WTC11 (cell line): ENCODE data around the gene B4GALNT3. TPM values are rescaled to one million over a fixed set of nuclear protein-coding genes. Genes with fewer than 3 reads are reported as not detected.

ENCODE experiments used
- ATAC-seq: fragments of 200-7000 bp; cut with Tn5 transposase; 2 replicates; pipeline ENCODE4 v1.10.0; 2021; ENCODE audit warnings: mild to moderate bottlenecking, moderate library complexity
- CTCF ChIA-PET: fragments of 300-600 bp; sonication (Branson Sonifier 250); formaldehyde crosslinking; loops from one replicate; lab custom pipeline; 2021; ENCODE audit warnings: antibody characterized with exemption; lab: Charles Lee
- POLR2A ChIA-PET: fragments of 350-600 bp; sonication (Branson Sonifier 250); formaldehyde crosslinking; loops from one replicate; lab custom pipeline; 2021; ENCODE audit warnings: antibody characterized with exemption; lab: Charles Lee
- DNase-seq: peaks from one replicate; pipeline ENCODE4 v3.0.0; 2021; ENCODE audit warnings: low spot score
- H3K27ac Mint-ChIP-seq: 2 replicates; pipeline ENCODE4 v1.8.0; 2021; ENCODE audit warnings: mixed read lengths
- H3K27me3 Mint-ChIP-seq: 2 replicates; pipeline ENCODE4 v1.8.0; 2021; ENCODE audit warnings: low read depth, mild to moderate bottlenecking, moderate library complexity, mixed read lengths
- H3K36me3 Mint-ChIP-seq: 2 replicates; pipeline ENCODE4 v1.8.0; 2021; ENCODE audit warnings: mixed read lengths
- H3K4me1 Mint-ChIP-seq: 2 replicates; pipeline ENCODE4 v1.8.0; 2022; ENCODE audit warnings: mixed read lengths
- H3K4me3 Mint-ChIP-seq: 2 replicates; pipeline ENCODE4 v1.8.0; 2021; ENCODE audit warnings: mild to moderate bottlenecking, moderate library complexity, mixed read lengths
- H3K9me3 Mint-ChIP-seq: 2 replicates; pipeline ENCODE4 v1.8.0; 2021; ENCODE audit warnings: mixed read lengths
- CREM ChIP-seq: sonication (generic); formaldehyde crosslinking; IDR thresholded peaks from 2 replicates; pipeline ENCODE4 v1.8.1; 2022; ENCODE audit warnings: mild to moderate bottlenecking, missing genetic modification reagents, moderate library complexity
- ETV6 ChIP-seq: sonication (generic); formaldehyde crosslinking; IDR thresholded peaks from 2 replicates; pipeline ENCODE4 v1.8.1; 2022; ENCODE audit warnings: mild to moderate bottlenecking, missing genetic modification reagents
- FOXK1 ChIP-seq: sonication (generic); formaldehyde crosslinking; IDR thresholded peaks from 2 replicates; pipeline ENCODE4 v1.8.0; 2022; ENCODE audit warnings: mild to moderate bottlenecking, moderate library complexity, missing genetic modification reagents
- FOXP1 ChIP-seq: sonication (generic); formaldehyde crosslinking; IDR thresholded peaks from 2 replicates; pipeline ENCODE4 v1.8.0; 2022; ENCODE audit warnings: missing genetic modification reagents, mild to moderate bottlenecking, moderate library complexity, borderline replicate concordance
- GRHL2 ChIP-seq: fragments of 250-450 bp; sonication (Bioruptor Pico); IDR thresholded peaks from 2 replicates; pipeline ENCODE4 v1.8.0; 2022; ENCODE audit warnings: mild to moderate bottlenecking, moderate library complexity; ENCODE audit not compliant: insufficient replicate concordance, severe bottlenecking
- NR2C2 ChIP-seq: sonication (generic); formaldehyde crosslinking; IDR thresholded peaks from 2 replicates; pipeline ENCODE4 v1.8.0; 2022; ENCODE audit warnings: mild to moderate bottlenecking, missing genetic modification reagents
- PRRX2 ChIP-seq: fragments of 250-450 bp; sonication (Bioruptor Pico); IDR thresholded peaks from 2 replicates; pipeline ENCODE4 v1.8.0; 2021; ENCODE audit warnings: mild to moderate bottlenecking
- RELA ChIP-seq: sonication (generic); formaldehyde crosslinking; IDR thresholded peaks from 2 replicates; pipeline ENCODE4 v1.8.1; 2022; ENCODE audit warnings: missing genetic modification reagents, mild to moderate bottlenecking, borderline replicate concordance
- SMAD3 ChIP-seq: sonication (generic); formaldehyde crosslinking; IDR thresholded peaks from 2 replicates; pipeline ENCODE4 v1.8.0; 2022; ENCODE audit warnings: missing genetic modification reagents, mild to moderate bottlenecking, borderline replicate concordance
- ZNF138 ChIP-seq: sonication (generic); formaldehyde crosslinking; conservative IDR thresholded peaks from 2 replicates; pipeline ENCODE4 v1.8.1; 2022; ENCODE audit warnings: mild to moderate bottlenecking, moderate library complexity, missing genetic modification reagents
- ZNF219 ChIP-seq: sonication (generic); formaldehyde crosslinking; IDR thresholded peaks from 2 replicates; pipeline ENCODE4 v1.8.0; 2023; ENCODE audit warnings: missing genetic modification reagents, mild to moderate bottlenecking, borderline replicate concordance
- ZNF263 ChIP-seq: sonication (generic); formaldehyde crosslinking; IDR thresholded peaks from 2 replicates; pipeline ENCODE4 v1.8.1; 2022; ENCODE audit warnings: low read depth, mild to moderate bottlenecking, moderate library complexity, missing genetic modification reagents
- ZNF317 ChIP-seq: sonication (generic); formaldehyde crosslinking; IDR thresholded peaks from 2 replicates; pipeline ENCODE4 v1.8.1; 2023; ENCODE audit warnings: low read depth, mild to moderate bottlenecking, moderate library complexity, missing genetic modification reagents, borderline replicate concordance
- total RNA-seq: library from RNA; stranded (reverse); gene quantifications from 3 replicates; pipeline ENCODE4 v1.2.3, GENCODE V29; 2021
- TF ChIP-seq, protein P1 (sequence below): fragments of 250-450 bp; sonication (Bioruptor Pico); IDR thresholded peaks from 2 replicates; pipeline ENCODE4 v2.1.2; 2022; ENCODE audit warnings: mild to moderate bottlenecking, moderate library complexity
- TF ChIP-seq, protein P2 (sequence below): fragments of 250-450 bp; sonication (Bioruptor Pico); IDR thresholded peaks from 2 replicates; pipeline ENCODE4 v1.9.0; 2021; ENCODE audit warnings: mild to moderate bottlenecking, borderline replicate concordance
- TF ChIP-seq, protein P3 (sequence below): sonication (generic); formaldehyde crosslinking; IDR thresholded peaks from 2 replicates; pipeline ENCODE4 v1.8.0; 2023; ENCODE audit warnings: mild to moderate bottlenecking, missing genetic modification reagents
- TF ChIP-seq, protein P4 (sequence below): sonication (generic); formaldehyde crosslinking; IDR thresholded peaks from 2 replicates; pipeline ENCODE4 v1.8.1; 2022; ENCODE audit warnings: missing genetic modification reagents, borderline replicate concordance
- TF ChIP-seq, protein P5 (sequence below): sonication (generic); formaldehyde crosslinking; IDR thresholded peaks from 2 replicates; pipeline ENCODE4 v1.8.0; 2022; ENCODE audit warnings: mild to moderate bottlenecking, missing genetic modification reagents
- TF ChIP-seq, protein P6 (sequence below): fragments of 200-600 bp; IDR thresholded peaks from 2 replicates; pipeline ENCODE4 v1.8.0; 2022; ENCODE audit warnings: antibody characterized with exemption

Gene B4GALNT3
- total RNA-seq, 1 experiment from 2014 or later: 19.0 TPM

DNA sequence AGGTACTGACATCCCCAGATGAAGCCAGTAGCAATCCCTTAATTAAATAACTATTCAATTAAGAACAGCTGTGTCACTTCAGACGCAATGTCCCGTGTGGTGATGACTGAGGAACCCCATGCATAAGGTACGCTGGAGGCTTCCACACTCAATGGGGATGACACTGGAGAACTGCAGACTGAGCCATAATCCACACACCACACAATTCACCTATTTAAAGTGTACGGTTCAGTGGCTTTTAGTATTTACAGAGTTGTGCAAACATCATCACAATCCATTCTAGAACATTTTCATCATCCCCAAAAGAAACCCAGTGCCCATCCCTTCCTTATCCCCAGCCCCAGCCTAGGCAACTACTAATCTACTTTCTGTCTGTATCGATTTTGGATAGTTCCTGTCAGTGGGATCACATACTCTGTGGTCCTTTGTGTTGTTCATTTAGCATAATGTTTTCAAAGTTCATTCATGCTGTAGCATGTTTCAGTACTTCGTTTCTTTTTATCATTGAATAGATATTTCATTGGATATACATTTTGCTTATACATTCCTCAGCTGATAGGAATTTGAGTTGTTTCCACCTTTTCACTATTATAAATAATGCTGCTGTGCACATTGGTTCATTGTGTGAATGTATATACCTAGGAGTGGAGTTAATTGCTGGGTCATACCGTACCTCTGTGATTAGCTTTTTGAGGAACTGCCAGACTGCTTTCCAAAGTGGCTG, 142.4 kb downstream of the B4GALNT3 start:
- POLR2A ChIA-PET: no interaction called here
- H3K27me3 Mint-ChIP-seq: no peaks in the 10 kb centered on the region
- TF ChIP-seq PRRX2: no peak
- TF ChIP-seq, protein P1, sequence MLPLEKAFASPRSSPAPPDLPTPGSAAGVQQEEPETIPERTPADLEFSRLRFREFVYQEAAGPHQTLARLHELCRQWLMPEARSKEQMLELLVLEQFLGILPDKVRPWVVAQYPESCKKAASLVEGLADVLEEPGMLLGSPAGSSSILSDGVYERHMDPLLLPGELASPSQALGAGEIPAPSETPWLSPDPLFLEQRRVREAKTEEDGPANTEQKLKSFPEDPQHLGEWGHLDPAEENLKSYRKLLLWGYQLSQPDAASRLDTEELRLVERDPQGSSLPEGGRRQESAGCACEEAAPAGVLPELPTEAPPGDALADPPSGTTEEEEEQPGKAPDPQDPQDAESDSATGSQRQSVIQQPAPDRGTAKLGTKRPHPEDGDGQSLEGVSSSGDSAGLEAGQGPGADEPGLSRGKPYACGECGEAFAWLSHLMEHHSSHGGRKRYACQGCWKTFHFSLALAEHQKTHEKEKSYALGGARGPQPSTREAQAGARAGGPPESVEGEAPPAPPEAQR (CRISPR knock-in tag): no peak
- no peak for TF ChIP-seq ETV6 (CRISPR knock-in tag)
- TF ChIP-seq, protein P2, sequence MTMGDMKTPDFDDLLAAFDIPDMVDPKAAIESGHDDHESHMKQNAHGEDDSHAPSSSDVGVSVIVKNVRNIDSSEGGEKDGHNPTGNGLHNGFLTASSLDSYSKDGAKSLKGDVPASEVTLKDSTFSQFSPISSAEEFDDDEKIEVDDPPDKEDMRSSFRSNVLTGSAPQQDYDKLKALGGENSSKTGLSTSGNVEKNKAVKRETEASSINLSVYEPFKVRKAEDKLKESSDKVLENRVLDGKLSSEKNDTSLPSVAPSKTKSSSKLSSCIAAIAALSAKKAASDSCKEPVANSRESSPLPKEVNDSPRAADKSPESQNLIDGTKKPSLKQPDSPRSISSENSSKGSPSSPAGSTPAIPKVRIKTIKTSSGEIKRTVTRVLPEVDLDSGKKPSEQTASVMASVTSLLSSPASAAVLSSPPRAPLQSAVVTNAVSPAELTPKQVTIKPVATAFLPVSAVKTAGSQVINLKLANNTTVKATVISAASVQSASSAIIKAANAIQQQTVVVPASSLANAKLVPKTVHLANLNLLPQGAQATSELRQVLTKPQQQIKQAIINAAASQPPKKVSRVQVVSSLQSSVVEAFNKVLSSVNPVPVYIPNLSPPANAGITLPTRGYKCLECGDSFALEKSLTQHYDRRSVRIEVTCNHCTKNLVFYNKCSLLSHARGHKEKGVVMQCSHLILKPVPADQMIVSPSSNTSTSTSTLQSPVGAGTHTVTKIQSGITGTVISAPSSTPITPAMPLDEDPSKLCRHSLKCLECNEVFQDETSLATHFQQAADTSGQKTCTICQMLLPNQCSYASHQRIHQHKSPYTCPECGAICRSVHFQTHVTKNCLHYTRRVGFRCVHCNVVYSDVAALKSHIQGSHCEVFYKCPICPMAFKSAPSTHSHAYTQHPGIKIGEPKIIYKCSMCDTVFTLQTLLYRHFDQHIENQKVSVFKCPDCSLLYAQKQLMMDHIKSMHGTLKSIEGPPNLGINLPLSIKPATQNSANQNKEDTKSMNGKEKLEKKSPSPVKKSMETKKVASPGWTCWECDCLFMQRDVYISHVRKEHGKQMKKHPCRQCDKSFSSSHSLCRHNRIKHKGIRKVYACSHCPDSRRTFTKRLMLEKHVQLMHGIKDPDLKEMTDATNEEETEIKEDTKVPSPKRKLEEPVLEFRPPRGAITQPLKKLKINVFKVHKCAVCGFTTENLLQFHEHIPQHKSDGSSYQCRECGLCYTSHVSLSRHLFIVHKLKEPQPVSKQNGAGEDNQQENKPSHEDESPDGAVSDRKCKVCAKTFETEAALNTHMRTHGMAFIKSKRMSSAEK (CRISPR knock-in tag): no peak
- TF ChIP-seq, protein P3, sequence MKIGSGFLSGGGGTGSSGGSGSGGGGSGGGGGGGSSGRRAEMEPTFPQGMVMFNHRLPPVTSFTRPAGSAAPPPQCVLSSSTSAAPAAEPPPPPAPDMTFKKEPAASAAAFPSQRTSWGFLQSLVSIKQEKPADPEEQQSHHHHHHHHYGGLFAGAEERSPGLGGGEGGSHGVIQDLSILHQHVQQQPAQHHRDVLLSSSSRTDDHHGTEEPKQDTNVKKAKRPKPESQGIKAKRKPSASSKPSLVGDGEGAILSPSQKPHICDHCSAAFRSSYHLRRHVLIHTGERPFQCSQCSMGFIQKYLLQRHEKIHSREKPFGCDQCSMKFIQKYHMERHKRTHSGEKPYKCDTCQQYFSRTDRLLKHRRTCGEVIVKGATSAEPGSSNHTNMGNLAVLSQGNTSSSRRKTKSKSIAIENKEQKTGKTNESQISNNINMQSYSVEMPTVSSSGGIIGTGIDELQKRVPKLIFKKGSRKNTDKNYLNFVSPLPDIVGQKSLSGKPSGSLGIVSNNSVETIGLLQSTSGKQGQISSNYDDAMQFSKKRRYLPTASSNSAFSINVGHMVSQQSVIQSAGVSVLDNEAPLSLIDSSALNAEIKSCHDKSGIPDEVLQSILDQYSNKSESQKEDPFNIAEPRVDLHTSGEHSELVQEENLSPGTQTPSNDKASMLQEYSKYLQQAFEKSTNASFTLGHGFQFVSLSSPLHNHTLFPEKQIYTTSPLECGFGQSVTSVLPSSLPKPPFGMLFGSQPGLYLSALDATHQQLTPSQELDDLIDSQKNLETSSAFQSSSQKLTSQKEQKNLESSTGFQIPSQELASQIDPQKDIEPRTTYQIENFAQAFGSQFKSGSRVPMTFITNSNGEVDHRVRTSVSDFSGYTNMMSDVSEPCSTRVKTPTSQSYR (CRISPR knock-in tag): no peak
- TF ChIP-seq FOXK1: no peak
- TF ChIP-seq, protein P4, sequence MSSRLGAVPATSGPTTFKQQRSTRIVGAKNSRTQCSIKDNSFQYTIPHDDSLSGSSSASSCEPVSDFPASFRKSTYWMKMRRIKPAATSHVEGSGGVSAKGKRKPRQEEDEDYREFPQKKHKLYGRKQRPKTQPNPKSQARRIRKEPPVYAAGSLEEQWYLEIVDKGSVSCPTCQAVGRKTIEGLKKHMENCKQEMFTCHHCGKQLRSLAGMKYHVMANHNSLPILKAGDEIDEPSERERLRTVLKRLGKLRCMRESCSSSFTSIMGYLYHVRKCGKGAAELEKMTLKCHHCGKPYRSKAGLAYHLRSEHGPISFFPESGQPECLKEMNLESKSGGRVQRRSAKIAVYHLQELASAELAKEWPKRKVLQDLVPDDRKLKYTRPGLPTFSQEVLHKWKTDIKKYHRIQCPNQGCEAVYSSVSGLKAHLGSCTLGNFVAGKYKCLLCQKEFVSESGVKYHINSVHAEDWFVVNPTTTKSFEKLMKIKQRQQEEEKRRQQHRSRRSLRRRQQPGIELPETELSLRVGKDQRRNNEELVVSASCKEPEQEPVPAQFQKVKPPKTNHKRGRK: no peak
- no peak for TF ChIP-seq ZNF317 (CRISPR knock-in tag)
- TF ChIP-seq CREM (CRISPR knock-in tag): no peak
- no peak for TF ChIP-seq ZNF263 (CRISPR knock-in tag)
- TF ChIP-seq ZNF138: no peak
- CTCF ChIA-PET: no interaction called here
- no peaks in the 10 kb centered on the region; the same call in 1 of the 2 replicates for H3K9me3 Mint-ChIP-seq
- H3K36me3 Mint-ChIP-seq: no peaks in the 10 kb centered on the region
- H3K4me1 Mint-ChIP-seq: peaks cover 9% of the 10 kb centered on the region
- DNase-seq (no peak), ATAC-seq (no peak)
- H3K4me3 Mint-ChIP-seq: no peak overlapping the region
- H3K27ac Mint-ChIP-seq: no peak overlapping the region

DNA sequence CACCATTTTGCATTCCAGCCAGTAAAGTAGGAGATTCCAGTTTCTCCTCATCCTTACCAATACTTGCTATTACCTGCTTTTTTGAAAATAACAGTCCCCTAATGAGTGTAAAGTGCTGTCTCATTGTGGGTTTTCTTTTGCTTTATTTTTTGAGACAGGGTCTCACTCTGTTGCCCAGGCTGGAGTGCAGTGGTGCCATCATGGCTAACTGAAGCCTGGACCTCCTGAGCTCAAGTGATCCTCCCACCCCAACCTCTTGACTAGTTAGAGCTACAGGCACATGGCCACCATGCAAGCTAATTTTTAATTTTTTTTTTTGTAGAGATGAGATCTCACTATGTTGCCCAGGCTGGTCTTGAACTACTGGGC, 142.9 kb downstream of the B4GALNT3 start:
- ATAC-seq (no peak), DNase-seq (no peak)
- Mint-ChIP-seq H3K27ac (no peak overlapping the region), H3K36me3 (no peaks in the 10 kb centered on the region), H3K27me3 (no peaks in the 10 kb centered on the region), H3K9me3 (no peaks in the 10 kb centered on the region; the same call in 1 of the 2 replicates), H3K4me1 (peaks cover 7% of the 10 kb centered on the region), H3K4me3 (no peak overlapping the region)
- CTCF ChIA-PET: no interaction called here
- POLR2A ChIA-PET: no interaction called here
- TF ChIP-seq FOXP1 (CRISPR knock-in tag) (no peak), RELA (CRISPR knock-in tag) (no peak), GRHL2 (no peak), SMAD3 (no peak), ZNF219 (CRISPR knock-in tag) (no peak), ETV6 (CRISPR knock-in tag) (no peak), NR2C2 (CRISPR knock-in tag) (no peak)
- TF ChIP-seq, protein P5, sequence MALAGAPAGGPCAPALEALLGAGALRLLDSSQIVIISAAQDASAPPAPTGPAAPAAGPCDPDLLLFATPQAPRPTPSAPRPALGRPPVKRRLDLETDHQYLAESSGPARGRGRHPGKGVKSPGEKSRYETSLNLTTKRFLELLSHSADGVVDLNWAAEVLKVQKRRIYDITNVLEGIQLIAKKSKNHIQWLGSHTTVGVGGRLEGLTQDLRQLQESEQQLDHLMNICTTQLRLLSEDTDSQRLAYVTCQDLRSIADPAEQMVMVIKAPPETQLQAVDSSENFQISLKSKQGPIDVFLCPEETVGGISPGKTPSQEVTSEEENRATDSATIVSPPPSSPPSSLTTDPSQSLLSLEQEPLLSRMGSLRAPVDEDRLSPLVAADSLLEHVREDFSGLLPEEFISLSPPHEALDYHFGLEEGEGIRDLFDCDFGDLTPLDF: no peak
- TF ChIP-seq, protein P6, sequence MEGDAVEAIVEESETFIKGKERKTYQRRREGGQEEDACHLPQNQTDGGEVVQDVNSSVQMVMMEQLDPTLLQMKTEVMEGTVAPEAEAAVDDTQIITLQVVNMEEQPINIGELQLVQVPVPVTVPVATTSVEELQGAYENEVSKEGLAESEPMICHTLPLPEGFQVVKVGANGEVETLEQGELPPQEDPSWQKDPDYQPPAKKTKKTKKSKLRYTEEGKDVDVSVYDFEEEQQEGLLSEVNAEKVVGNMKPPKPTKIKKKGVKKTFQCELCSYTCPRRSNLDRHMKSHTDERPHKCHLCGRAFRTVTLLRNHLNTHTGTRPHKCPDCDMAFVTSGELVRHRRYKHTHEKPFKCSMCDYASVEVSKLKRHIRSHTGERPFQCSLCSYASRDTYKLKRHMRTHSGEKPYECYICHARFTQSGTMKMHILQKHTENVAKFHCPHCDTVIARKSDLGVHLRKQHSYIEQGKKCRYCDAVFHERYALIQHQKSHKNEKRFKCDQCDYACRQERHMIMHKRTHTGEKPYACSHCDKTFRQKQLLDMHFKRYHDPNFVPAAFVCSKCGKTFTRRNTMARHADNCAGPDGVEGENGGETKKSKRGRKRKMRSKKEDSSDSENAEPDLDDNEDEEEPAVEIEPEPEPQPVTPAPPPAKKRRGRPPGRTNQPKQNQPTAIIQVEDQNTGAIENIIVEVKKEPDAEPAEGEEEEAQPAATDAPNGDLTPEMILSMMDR: no peak
